K562 (cell line): ENCODE measurements around the gene CPSF4. TPM values are rescaled to one million over a fixed set of nuclear protein-coding genes. Genes with fewer than 3 reads are reported as not detected.

Experiments used
- ATAC-seq: fragments of 200-7000 bp; cut with Tn5 transposase; 3 replicates; pipeline ENCODE4 v1.9.1; 2020; ENCODE audit warnings: moderate library complexity
- BruUV-seq: library from RNA; stranded (reverse); fragments of 400-500 nt; replicated peaks from 2 replicates; lab custom pipeline; 2021; lab: Mats Ljungman, UMichigan
- CTCF ChIA-PET: fragments of 300-600 bp; formaldehyde crosslinking; extraction: SDS; loops from one replicate; lab custom pipeline; 2021; ENCODE audit warnings: low intra/inter-chr PET ratio; lab: Yijun Ruan, JAX
- POLR2A ChIA-PET: fragments of 300-600, 350-650 bp; sonication (Branson Sonifier 250); formaldehyde crosslinking; extraction: SDS; loops from one replicate; lab custom pipeline; 2021; ENCODE audit warnings: antibody characterized with exemption, inconsistent platforms; lab: Yijun Ruan, JAX
- DNase-seq, 4 experiments: peaks; one replicate each; pipeline versions ENCODE4 v3.0.0 to v3.0.0-alpha.2; 2011 to 2018; ENCODE audit warnings: low spot score in 3 of 4, mixed read lengths in 3 of 4; ENCODE audit errors: extremely low read depth in 1 of 4
- FAIRE-seq: peaks from 2 replicates; lab custom pipeline; 2011; peaks lifted over from hg19 to GRCh38; lab: Jason Lieb, UNC
- H2AFZ ChIP-seq: 2 replicates; pipeline ENCODE4 v1.6.0; 2011; ENCODE audit warnings: low read depth, low read length, control low read depth, inconsistent platforms
- H3K27ac ChIP-seq: fragments of 200-600 bp; 3 replicates; pipeline ENCODE4 v1.8.0; 2011; ENCODE audit warnings: low read depth, mild to moderate bottlenecking, control low read depth, inconsistent platforms, low read length, moderate library complexity, mixed read lengths; ENCODE audit errors: extremely low read depth
- H3K27me3 ChIP-seq, 2 experiments: fragments of 300-600 bp in 1 of 2; 2 replicates in 1 of 2; 3 replicates in 1 of 2; pipeline versions ENCODE4 v1.6.0 to v1.8.0; 2011; ENCODE audit warnings: inconsistent platforms in 2 of 2, low read length in 2 of 2, mild to moderate bottlenecking in 1 of 2, mixed read lengths in 1 of 2, moderate library complexity in 1 of 2; ENCODE audit not compliant: control insufficient read depth in 2 of 2, insufficient read depth in 2 of 2
- H3K36me3 ChIP-seq: fragments of 300-600 bp; 3 replicates; pipeline ENCODE4 v1.8.0; 2011; ENCODE audit warnings: mild to moderate bottlenecking, low read length, inconsistent platforms; ENCODE audit not compliant: control insufficient read depth, insufficient read depth
- H3K4me1 ChIP-seq, 2 experiments: fragments of 200-600 bp in 1 of 2; replicated peaks in 1 of 2; 2 replicates in 1 of 2; 3 replicates in 1 of 2; pipeline versions ENCODE4 v1.5.1 to v1.8.0; 2011; ENCODE audit warnings: inconsistent platforms in 2 of 2, low read length in 2 of 2, mild to moderate bottlenecking in 1 of 2, mixed read lengths in 1 of 2, moderate library complexity in 1 of 2; ENCODE audit not compliant: control insufficient read depth in 2 of 2, insufficient read depth in 2 of 2
- H3K4me2 ChIP-seq: 2 replicates; pipeline ENCODE4 v1.6.1; 2011; ENCODE audit warnings: low read length, control low read depth, inconsistent platforms, mixed read lengths; ENCODE audit not compliant: insufficient read depth
- H3K4me3 ChIP-seq: fragments of 200-600 bp; sonication (generic), shearing (Covaris generic); 2 replicates; pipeline ENCODE4 v1.5.1; 2016; ENCODE audit warnings: control low read depth, inconsistent platforms
- H3K79me2 ChIP-seq: fragments of 200-600 bp; 3 replicates; pipeline ENCODE4 v1.8.0; 2011; ENCODE audit warnings: low read length, inconsistent platforms; ENCODE audit not compliant: control insufficient read depth, insufficient read depth
- H3K9ac ChIP-seq, 2 experiments: 2 replicates each; pipeline versions ENCODE4 v1.6.0 to v1.6.1; 2011; ENCODE audit warnings: low read depth in 2 of 2, low read length in 2 of 2, control low read depth in 1 of 2, inconsistent platforms in 1 of 2, mild to moderate bottlenecking in 1 of 2, mixed read lengths in 1 of 2; ENCODE audit not compliant: insufficient read depth in 1 of 2
- H3K9me1 ChIP-seq: one replicate; pipeline ENCODE4 v1.6.0; 2011; ENCODE audit warnings: inconsistent platforms, mild to moderate bottlenecking, low read length, moderate library complexity; ENCODE audit not compliant: control insufficient read depth, insufficient read depth
- H3K9me3 ChIP-seq: replicated peaks from 2 replicates; pipeline ENCODE4 v1.5.1; 2011; ENCODE audit warnings: low read depth, low read length, inconsistent platforms; ENCODE audit not compliant: control insufficient read depth, insufficient read depth
- H4K20me1 ChIP-seq: replicated peaks from 2 replicates; pipeline ENCODE4 v1.6.1; 2011; ENCODE audit warnings: low read length, inconsistent platforms, mixed read lengths; ENCODE audit not compliant: control insufficient read depth, insufficient read depth
- FOXP1 ChIP-seq: sonication (generic); formaldehyde crosslinking; IDR thresholded peaks from 2 replicates; pipeline ENCODE4 v1.8.0; 2022; ENCODE audit warnings: mild to moderate bottlenecking, missing genetic modification reagents
- SMARCE1 ChIP-seq: fragments of 450-650 bp; IDR thresholded peaks from 2 replicates; pipeline ENCODE4 v1.7.1; 2016; ENCODE audit warnings: mild to moderate bottlenecking
- WGBS: fragments of 100-300 bp; shearing (Covaris generic); methylation state at CpG from one replicate; pipeline ENCODE4 v1.1.6; 2016; ENCODE audit warnings: low coverage, mixed read lengths; ENCODE audit not compliant: insufficient coverage; ENCODE audit errors: missing lambda C conversion rate; 5-methylcytosine and 5-hydroxymethylcytosine counted together
- in situ Hi-C: fragments of 300-500 bp; cut with MboI; formaldehyde crosslinking; loops from 4 replicates; pipeline ENCODE4 v1.15.0; 2018; ENCODE audit warnings: inconsistent platforms, mixed read lengths
- intact Hi-C: fragments of 100-400 bp; cut with micrococcal nuclease; formaldehyde crosslinking; loops from 2 replicates; pipeline ENCODE4 v1.14.2; 2022
- polyA plus RNA-seq, 8 experiments: library from polyadenylated mRNA; depleted of rRNA in 4 of 8; stranded (reverse) in 5 of 8; unstranded in 3 of 8; fragments of >200 nt; fragmentation: Nextera tagmentation in 2 of 8; fragmentation: Illumina TruSeq in 1 of 8; extraction: Ambion mirVana in 2 of 8; extraction: Trizol in 1 of 8; gene quantifications; 2 replicates each; pipeline versions ENCODE4 v1.2.1 to v1.2.3, GENCODE V29; 2011 to 2014; ENCODE audit warnings: inconsistent platforms in 1 of 8, missing spikeins in 1 of 8
- total RNA-seq, 7 experiments: library from RNA; depleted of rRNA in 6 of 7; stranded (reverse); fragments of >200 nt in 6 of 7; fragmentation: Illumina TruSeq in 2 of 7; extraction: Trizol in 2 of 7; gene quantifications; 2 replicates each; pipeline versions ENCODE4 v1.2.1 to v1.2.3, GENCODE V29; 2011 to 2021; ENCODE audit warnings: low replicate concordance in 1 of 7
- TF ChIP-seq, protein P1 (sequence below): fragments of 250-450 bp; sonication (Bioruptor Pico); IDR thresholded peaks from 2 replicates; pipeline ENCODE4 v1.4.0; 2020

The CPSF4 gene
- total and polyA plus RNA-seq, 9 of the 15 experiments (the other 6 are each of a cell fraction or from before 2014, with no cell fraction given): 16.9 to 118 (median 71.7) TPM

DNA sequence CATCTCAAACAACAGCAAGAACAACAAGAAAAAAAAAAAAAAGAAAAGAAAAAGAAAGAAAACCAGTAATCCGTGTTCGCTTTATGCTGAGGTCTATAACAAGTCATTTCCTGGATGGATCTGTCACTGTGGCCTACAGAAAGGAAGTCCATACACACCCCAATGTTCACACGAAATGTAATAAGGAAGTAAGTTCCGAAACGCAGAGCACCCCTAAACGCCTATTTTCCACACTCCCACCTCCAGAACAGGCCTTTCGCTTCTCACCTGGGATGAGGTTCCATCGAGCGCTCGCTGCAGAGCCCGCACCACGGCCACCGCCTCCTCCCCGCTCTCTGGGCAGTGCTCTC, 60.6 kb downstream of the CPSF4 start:
- ChIA-PET CTCF (interaction anchor here (0.7 kb wide), 1 partner anchor 336 kb away, joined by 3 read pairs; no protein-coding TSS in a partner anchor), POLR2A (interaction anchor here (0.6 to 1.4 kb wide), 5 partner anchors 9 to 53 kb away, joined by 3 to 8 read pairs (median 4); partner anchors contain the start of gene FAM200A)
- Histone ChIP-seq H4K20me1 (peaks cover 20% of the 10 kb centered on the region), H3K27ac (peak overlapping the region; percentile 87), H3K9ac (peak overlapping the region; percentile 84 to 99), H3K36me3 (peaks cover 44% of the 10 kb centered on the region), H2AFZ (peak overlapping the region; percentile 87), H3K4me3 (peak overlapping the region; percentile 97), H3K9me3 (peaks cover 12% of the 10 kb centered on the region), H3K4me1 (peaks cover 5 to 26% of the 10 kb centered on the region in 2 experiments; a peak in 3 of 5 replicates), H3K79me2 (peaks cover 50% of the 10 kb centered on the region), H3K27me3 (no peaks in the 10 kb centered on the region), H3K4me2 (peak overlapping the region; percentile 93), H3K9me1 (peaks cover 3% of the 10 kb centered on the region)
- WGBS: 0% methylated on average over 14 of the region's 14 CpGs
- ATAC-seq (no peak; the same call in 2 of the 3 replicates), DNase-seq (no peak), FAIRE-seq (no peak)
- in situ Hi-C loops: no loop called here
- BruUV-seq: no TSS peak
- TF ChIP-seq FOXP1 (CRISPR knock-in tag) (no peak), SMARCE1 (peak; percentile 35; the same call in 1 of the 2 replicates)
- TF ChIP-seq, protein P1, sequence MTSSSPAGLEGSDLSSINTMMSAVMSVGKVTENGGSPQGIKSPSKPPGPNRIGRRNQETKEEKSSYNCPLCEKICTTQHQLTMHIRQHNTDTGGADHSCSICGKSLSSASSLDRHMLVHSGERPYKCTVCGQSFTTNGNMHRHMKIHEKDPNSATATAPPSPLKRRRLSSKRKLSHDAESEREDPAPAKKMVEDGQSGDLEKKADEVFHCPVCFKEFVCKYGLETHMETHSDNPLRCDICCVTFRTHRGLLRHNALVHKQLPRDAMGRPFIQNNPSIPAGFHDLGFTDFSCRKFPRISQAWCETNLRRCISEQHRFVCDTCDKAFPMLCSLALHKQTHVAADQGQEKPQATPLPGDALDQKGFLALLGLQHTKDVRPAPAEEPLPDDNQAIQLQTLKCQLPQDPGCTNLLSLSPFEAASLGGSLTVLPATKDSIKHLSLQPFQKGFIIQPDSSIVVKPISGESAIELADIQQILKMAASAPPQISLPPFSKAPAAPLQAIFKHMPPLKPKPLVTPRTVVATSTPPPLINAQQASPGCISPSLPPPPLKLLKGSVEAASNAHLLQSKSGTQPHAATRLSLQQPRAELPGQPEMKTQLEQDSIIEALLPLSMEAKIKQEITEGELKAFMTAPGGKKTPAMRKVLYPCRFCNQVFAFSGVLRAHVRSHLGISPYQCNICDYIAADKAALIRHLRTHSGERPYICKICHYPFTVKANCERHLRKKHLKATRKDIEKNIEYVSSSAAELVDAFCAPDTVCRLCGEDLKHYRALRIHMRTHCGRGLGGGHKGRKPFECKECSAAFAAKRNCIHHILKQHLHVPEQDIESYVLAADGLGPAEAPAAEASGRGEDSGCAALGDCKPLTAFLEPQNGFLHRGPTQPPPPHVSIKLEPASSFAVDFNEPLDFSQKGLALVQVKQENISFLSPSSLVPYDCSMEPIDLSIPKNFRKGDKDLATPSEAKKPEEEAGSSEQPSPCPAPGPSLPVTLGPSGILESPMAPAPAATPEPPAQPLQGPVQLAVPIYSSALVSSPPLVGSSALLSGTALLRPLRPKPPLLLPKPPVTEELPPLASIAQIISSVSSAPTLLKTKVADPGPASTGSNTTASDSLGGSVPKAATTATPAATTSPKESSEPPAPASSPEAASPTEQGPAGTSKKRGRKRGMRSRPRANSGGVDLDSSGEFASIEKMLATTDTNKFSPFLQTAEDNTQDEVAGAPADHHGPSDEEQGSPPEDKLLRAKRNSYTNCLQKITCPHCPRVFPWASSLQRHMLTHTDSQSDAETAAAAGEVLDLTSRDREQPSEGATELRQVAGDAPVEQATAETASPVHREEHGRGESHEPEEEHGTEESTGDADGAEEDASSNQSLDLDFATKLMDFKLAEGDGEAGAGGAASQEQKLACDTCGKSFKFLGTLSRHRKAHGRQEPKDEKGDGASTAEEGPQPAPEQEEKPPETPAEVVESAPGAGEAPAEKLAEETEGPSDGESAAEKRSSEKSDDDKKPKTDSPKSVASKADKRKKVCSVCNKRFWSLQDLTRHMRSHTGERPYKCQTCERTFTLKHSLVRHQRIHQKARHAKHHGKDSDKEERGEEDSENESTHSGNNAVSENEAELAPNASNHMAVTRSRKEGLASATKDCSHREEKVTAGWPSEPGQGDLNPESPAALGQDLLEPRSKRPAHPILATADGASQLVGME (CRISPR knock-in tag): 0 out of 2 replicates have a peak, but pooled peaks have one; percentile 8
- intact Hi-C loops: no loop called here
